ENCODE measurements around the gene RFX2. TPM values are rescaled to one million over a fixed set of nuclear protein-coding genes. Genes with fewer than 3 reads are reported as not detected.
"Not testable (repeated sequence)": the region's sequence is repeated elsewhere in the genome, so short reads cannot be mapped to it uniquely, and the experiment has no call there.

Gene RFX2
- total RNA-seq, 2 experiments from 2014 or later, result 4.7 to 6.0 TPM

DNA sequence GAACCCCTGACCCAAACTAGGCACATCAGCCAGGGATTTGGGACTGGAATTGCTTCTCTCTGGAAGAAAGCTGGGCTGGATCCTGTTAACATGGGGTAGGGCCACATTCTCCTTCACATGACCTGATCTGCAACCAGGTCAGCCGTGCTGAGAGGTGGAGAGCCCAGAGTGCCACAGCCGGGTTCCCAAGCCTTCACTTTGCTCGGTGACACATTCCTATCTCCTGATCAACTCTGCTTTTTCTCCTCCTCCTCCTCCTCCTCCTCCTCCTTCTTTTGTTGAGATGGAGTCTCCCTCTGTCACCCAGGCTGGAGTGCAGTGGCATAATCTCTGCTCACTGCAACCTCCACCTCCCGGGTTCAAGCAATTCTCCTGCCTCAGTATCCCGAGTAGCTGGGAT, 124.5 kb downstream of the RFX2 start:
- H3K4me1 Mint-ChIP-seq (ENCODE audit: low read depth), result peaks cover 26% of the 10 kb centered on the region
- H3K9me3 Mint-ChIP-seq; H3K4me3 Mint-ChIP-seq; H3K27me3 Mint-ChIP-seq (ENCODE audit: low read depth); intact Hi-C loops (cut with micrococcal nuclease); H3K36me3 Mint-ChIP-seq (ENCODE audit: low read depth); DNase-seq; H3K27ac Mint-ChIP-seq: not testable (repeated sequence)
- CTCF ChIA-PET, result interaction anchor here (1.2 to 3.3 kb wide), 2 partner anchors 18 to 37 kb away, joined by 3 to 17 read pairs; no protein-coding TSS in a partner anchor

DNA sequence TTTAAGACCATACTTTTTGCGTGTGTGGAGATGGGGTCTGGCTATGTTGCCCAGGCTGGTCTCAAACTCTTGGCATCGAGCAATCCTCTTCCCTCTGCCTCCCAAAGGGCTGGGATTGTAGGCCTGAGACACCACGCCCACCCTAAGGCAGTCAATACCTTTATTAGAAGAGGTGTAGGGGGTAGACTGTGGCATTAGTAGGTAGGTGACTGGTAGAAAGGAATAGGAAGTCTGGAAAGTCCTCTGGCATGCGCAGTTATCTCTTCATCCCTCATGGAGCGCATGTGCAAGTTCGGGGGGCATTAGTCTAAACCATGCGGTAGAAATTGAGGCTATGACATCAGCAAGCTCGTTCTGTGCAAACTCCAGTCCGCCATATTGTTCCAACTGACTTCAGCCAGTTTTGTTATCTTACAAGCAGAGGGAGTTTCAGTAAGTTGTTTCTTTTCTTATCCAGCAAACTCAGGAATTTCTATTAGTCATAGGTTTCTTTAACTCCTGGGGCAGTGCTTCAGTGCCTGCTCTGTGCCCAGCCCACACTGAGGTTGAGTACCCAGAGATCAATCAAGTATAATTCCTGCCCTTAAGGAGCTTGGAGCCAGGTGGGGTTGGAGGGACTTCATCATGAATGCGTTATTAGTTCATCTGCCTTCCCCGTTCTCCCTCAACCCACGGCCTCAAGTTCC, 125.1 kb downstream of the RFX2 start:
- no peaks in the 10 kb centered on the region for H3K36me3 Mint-ChIP-seq (ENCODE audit: low read depth)
- H3K4me1 Mint-ChIP-seq (ENCODE audit: low read depth), result peaks cover 27% of the 10 kb centered on the region
- CTCF ChIA-PET, result interaction anchor here (1.0 to 3.3 kb wide), 7 partner anchors 10 to 181 kb away, joined by 3 to 17 read pairs (median 4); partner anchors contain the start of gene NRTN
- no peak overlapping the region for H3K4me3 Mint-ChIP-seq
- intact Hi-C loops (cut with micrococcal nuclease), result no loop called here
- H3K27ac Mint-ChIP-seq, result no peak overlapping the region
- no peak for DNase-seq
- H3K27me3 Mint-ChIP-seq (ENCODE audit: low read depth), result no peaks in the 10 kb centered on the region
- H3K9me3 Mint-ChIP-seq, result no peaks in the 10 kb centered on the region

- no peak overlapping the region for H3K4me3 Mint-ChIP-seq
- H3K27me3 Mint-ChIP-seq (ENCODE audit: low read depth), result no peaks in the 10 kb centered on the region
- DNase-seq, result no peak
- CTCF ChIA-PET, result interaction anchor here (1.0 to 3.3 kb wide), 7 partner anchors 10 to 180 kb away, joined by 3 to 17 read pairs (median 4); partner anchors contain the start of gene NRTN
- intact Hi-C loops (cut with micrococcal nuclease), result no loop called here
- peaks cover 34% of the 10 kb centered on the region for H3K4me1 Mint-ChIP-seq (ENCODE audit: low read depth)
- no peaks in the 10 kb centered on the region for H3K9me3 Mint-ChIP-seq
- no peaks in the 10 kb centered on the region for H3K36me3 Mint-ChIP-seq (ENCODE audit: low read depth)
- no peak overlapping the region for H3K27ac Mint-ChIP-seq
Measured at GRCh38 chr19:5984600-5984999, 125.7 kb downstream of the RFX2 start.

GRCh38 chr19:5983367-5983955, 126.8 kb downstream of the RFX2 start:
- CTCF ChIA-PET, result interaction anchor here (0.7 to 2.3 kb wide), 7 partner anchors 8 to 179 kb away, joined by 3 to 14 read pairs (median 3); no protein-coding TSS in a partner anchor
- H3K4me3 Mint-ChIP-seq, result no peak overlapping the region
- no peaks in the 10 kb centered on the region for H3K27me3 Mint-ChIP-seq (ENCODE audit: low read depth)
- peak overlapping the region; percentile 9 for H3K27ac Mint-ChIP-seq
- H3K4me1 Mint-ChIP-seq (ENCODE audit: low read depth), result peaks cover 40% of the 10 kb centered on the region
- no peaks in the 10 kb centered on the region for H3K36me3 Mint-ChIP-seq (ENCODE audit: low read depth)
- no peaks in the 10 kb centered on the region for H3K9me3 Mint-ChIP-seq
- DNase-seq, result no peak
- intact Hi-C loops (cut with micrococcal nuclease), result no loop called here

- peaks cover 55% of the 10 kb centered on the region for H3K4me1 Mint-ChIP-seq (ENCODE audit: low read depth)
Measured at GRCh38 chr19:5978606-5979552, 131.4 kb downstream of the RFX2 start.

DNA sequence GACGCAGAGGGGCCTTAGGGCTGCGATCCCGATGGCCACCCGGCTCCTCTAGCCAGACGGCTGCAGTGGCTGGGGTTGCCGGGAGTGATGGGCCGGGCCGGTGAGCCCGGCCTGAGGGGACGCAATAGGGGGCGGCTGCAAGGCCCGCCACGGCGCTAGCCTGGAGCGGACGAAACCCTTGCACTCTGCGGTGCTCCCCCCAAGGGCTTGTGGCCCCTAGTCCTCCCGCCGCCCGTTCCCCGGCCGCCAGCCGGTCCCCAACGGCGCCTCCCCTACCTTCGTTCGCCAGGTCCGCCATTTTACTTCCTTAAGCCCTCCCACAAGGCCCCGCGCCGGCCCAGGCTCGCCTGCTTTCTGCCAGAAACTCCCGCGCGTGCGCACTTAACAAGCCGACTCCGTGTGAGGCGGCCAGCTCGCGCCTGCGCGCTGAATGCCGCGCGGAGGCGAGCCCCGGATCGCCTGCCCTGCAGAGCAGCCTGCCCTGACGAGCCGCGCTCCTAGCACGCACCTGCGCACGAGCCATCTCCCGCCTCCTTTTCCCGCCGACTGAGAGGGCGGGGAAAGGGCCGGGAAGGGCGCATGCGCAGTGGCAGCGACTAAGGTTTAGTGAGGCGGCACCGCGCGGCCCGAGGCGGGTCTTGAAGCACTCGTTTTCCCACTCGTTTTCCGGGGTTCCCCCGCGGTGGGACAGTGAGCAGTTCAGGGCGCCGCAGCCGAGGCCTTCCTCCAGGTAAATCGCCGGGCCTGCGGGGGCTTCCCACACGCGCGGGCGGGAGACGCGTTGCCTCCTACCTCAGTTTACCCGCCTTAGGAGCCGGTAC, 132.3 kb downstream of the RFX2 start, which contains the start of gene RANBP3:
Gene RANBP3, minus strand, starts transcription at position 356 of the 821 bp plus-strand sequence. Its CDS starts 58 bp downstream, at position 298.
- intact Hi-C loops (cut with micrococcal nuclease), result loop anchor here (1.0 to 10.0 kb wide), 7 partner anchors 10 to 384 kb away; partner anchors contain the start of genes CLPP, DUS3L, RFX2 and SAFB
- Mint-ChIP-seq H3K27me3 (ENCODE audit: low read depth) (no peaks in the 10 kb centered on the region), H3K36me3 (ENCODE audit: low read depth) (peaks cover 25% of the 10 kb centered on the region), H3K4me1 (ENCODE audit: low read depth) (peaks cover 59% of the 10 kb centered on the region), H3K9me3 (no peaks in the 10 kb centered on the region), H3K27ac (peak within 1 kb of the TSS; percentile 95), H3K4me3 (peak within 1 kb of the TSS; percentile 98)
- CTCF ChIA-PET, result interaction anchor here (0.6 to 4.5 kb wide), 6 partner anchors 10 to 102 kb away, joined by 3 to 23 read pairs (median 8); partner anchors contain the start of gene NDUFA11
- peak; percentile 98 for DNase-seq

More at GRCh38 chr19:5978606-5979552, 131.4 kb downstream of the RFX2 start:
- CTCF ChIA-PET, result interaction anchor here (0.6 to 4.5 kb wide), 7 partner anchors 9 to 101 kb away, joined by 3 to 23 read pairs (median 5); partner anchors contain the start of gene NDUFA11
- H3K9me3 Mint-ChIP-seq, result no peaks in the 10 kb centered on the region
- peaks cover 22% of the 10 kb centered on the region for H3K36me3 Mint-ChIP-seq (ENCODE audit: low read depth)
- peak overlapping the region; percentile 98 for H3K4me3 Mint-ChIP-seq
- peak overlapping the region; percentile 89 for H3K27ac Mint-ChIP-seq
- no peaks in the 10 kb centered on the region for H3K27me3 Mint-ChIP-seq (ENCODE audit: low read depth)
- peak; percentile 27 for DNase-seq
- intact Hi-C loops (cut with micrococcal nuclease), result loop anchor here (1.0 to 10.0 kb wide), 7 partner anchors 11 to 383 kb away; partner anchors contain the start of genes CLPP, DUS3L, RFX2 and SAFB

- Mint-ChIP-seq H3K36me3 (ENCODE audit: low read depth) (peaks cover 25% of the 10 kb centered on the region), H3K9me3 (no peaks in the 10 kb centered on the region), H3K27ac (peak overlapping the region; percentile 95), H3K4me3 (peak overlapping the region; percentile 98), H3K27me3 (ENCODE audit: low read depth) (no peaks in the 10 kb centered on the region), H3K4me1 (ENCODE audit: low read depth) (peaks cover 61% of the 10 kb centered on the region)
- intact Hi-C loops (cut with micrococcal nuclease), result loop anchor here (5.0 to 10.0 kb wide), 3 partner anchors 185 to 385 kb away; partner anchors contain the start of genes CLPP, DUS3L, SAFB and SAFB2
- no peak for DNase-seq
- CTCF ChIA-PET, result interaction anchor here (1.1 to 3.4 kb wide), 4 partner anchors 9 to 45 kb away, joined by 3 to 14 read pairs (median 10); no protein-coding TSS in a partner anchor
Measured at GRCh38 chr19:5977222-5977784, 133.0 kb downstream of the RFX2 start.

DNA sequence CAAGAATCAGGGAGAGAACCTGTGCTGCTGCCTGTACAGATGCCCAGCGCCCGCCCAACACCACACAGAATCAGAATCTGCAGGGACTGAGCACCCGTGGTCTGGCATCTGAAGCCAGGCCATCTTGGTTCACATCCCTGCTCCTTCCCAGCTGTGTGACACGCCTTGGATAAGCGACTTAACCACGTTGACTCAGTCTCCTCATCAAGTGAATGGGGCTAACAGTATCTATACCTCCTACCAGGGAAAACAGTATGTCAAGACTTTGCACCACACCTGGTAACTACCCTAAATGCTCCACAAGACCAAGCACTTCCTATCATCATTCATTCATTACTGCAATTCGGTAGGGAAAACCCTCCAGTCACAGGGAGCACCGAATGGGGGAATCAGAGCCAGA, 133.5 kb downstream of the RFX2 start:
- Mint-ChIP-seq H3K9me3 (no peaks in the 10 kb centered on the region), H3K27ac (peak overlapping the region; percentile 95), H3K36me3 (ENCODE audit: low read depth) (peaks cover 28% of the 10 kb centered on the region), H3K4me3 (peak overlapping the region; percentile 98), H3K4me1 (ENCODE audit: low read depth) (peaks cover 63% of the 10 kb centered on the region), H3K27me3 (ENCODE audit: low read depth) (no peaks in the 10 kb centered on the region)
- intact Hi-C loops (cut with micrococcal nuclease), result loop anchor here (5.0 to 10.0 kb wide), 3 partner anchors 184 to 386 kb away; partner anchors contain the start of genes CLPP, DUS3L, SAFB and SAFB2
- DNase-seq, result no peak
- CTCF ChIA-PET, result interaction anchor here (1.1 to 3.4 kb wide), 3 partner anchors 9 to 11 kb away, joined by 3 to 12 read pairs (median 7); no protein-coding TSS in a partner anchor

DNA sequence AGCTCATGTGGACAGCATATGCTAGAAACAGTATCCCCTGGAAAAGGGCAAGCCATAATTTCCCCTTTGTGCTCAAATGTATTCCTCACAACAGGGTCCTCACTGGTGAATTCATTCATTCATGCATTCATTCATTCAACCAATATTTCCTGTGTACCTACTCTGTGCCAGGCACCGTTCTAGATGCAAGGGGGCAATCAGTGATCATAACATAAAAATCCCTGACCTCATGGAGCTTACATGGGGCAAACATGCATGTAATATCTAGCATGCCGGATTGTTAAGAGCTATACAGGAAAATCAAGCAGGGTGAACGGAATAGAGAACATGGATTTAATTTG, 134.9 kb downstream of the RFX2 start:
- H3K27ac Mint-ChIP-seq, result peak overlapping the region; percentile 95
- peaks cover 28% of the 10 kb centered on the region for H3K36me3 Mint-ChIP-seq (ENCODE audit: low read depth)
- H3K4me3 Mint-ChIP-seq, result peak overlapping the region; percentile 98
- intact Hi-C loops (cut with micrococcal nuclease), result loop anchor here (1.0 to 10.0 kb wide), 4 partner anchors 25 to 387 kb away; partner anchors contain the start of genes CLPP, DUS3L, SAFB and SAFB2
- DNase-seq, result no peak
- H3K9me3 Mint-ChIP-seq, result no peaks in the 10 kb centered on the region
- no peaks in the 10 kb centered on the region for H3K27me3 Mint-ChIP-seq (ENCODE audit: low read depth)
- CTCF ChIA-PET, result interaction anchor here (0.8 to 1.5 kb wide), 6 partner anchors 9 to 171 kb away, joined by 3 to 6 read pairs (median 4); no protein-coding TSS in a partner anchor
- H3K4me1 Mint-ChIP-seq (ENCODE audit: low read depth), result peaks cover 73% of the 10 kb centered on the region

GRCh38 chr19:5974721-5975387, 135.4 kb downstream of the RFX2 start:
- Mint-ChIP-seq H3K27me3 (ENCODE audit: low read depth) (no peaks in the 10 kb centered on the region), H3K4me3 (peak overlapping the region; percentile 5), H3K9me3 (no peaks in the 10 kb centered on the region), H3K4me1 (ENCODE audit: low read depth) (peaks cover 73% of the 10 kb centered on the region), H3K36me3 (ENCODE audit: low read depth) (peaks cover 28% of the 10 kb centered on the region), H3K27ac (peak overlapping the region; percentile 95)
- intact Hi-C loops (cut with micrococcal nuclease), result loop anchor here (1.0 to 10.0 kb wide), 4 partner anchors 25 to 387 kb away; partner anchors contain the start of genes CLPP, DUS3L, SAFB and SAFB2
- CTCF ChIA-PET, result interaction anchor here (0.8 to 1.5 kb wide), 6 partner anchors 9 to 171 kb away, joined by 3 to 6 read pairs (median 4); no protein-coding TSS in a partner anchor
- DNase-seq, result peak; percentile 90
